Epithelial cell of prostate (primary cell): ENCODE data around the gene GPATCH4.
A peak's percentile ranks its signal among the peaks of the same experiment; 100 is the strongest.
"Not testable (repeated sequence)": the region's sequence is repeated elsewhere in the genome, so short reads cannot be mapped to it uniquely, and the experiment has no call there.

Experiments used
- DNase-seq: peaks from one replicate; pipeline ENCODE4 v3.0.0-alpha.2; 2011; ENCODE audit warnings: low read depth, low spot score
- H3K27ac ChIP-seq: fragments of 450-650 bp; 2 replicates; pipeline ENCODE4 v1.5.1; 2017; ENCODE audit warnings: mild to moderate bottlenecking

The GPATCH4 gene

GRCh38 chr1:156601122-156601830, at the start of gene GPATCH4:
Gene GPATCH4, minus strand, starts transcription at chr1:156601479.
- no peak for DNase-seq
- peak within 1 kb of the TSS; percentile 76 for H3K27ac ChIP-seq

- no peak for DNase-seq
- H3K27ac ChIP-seq: no peak overlapping the region
These were observed 47.7 kb upstream of the GPATCH4 start for GRCh38 chr1:156648951-156649350.

GRCh38 chr1:156648496-156648895, 47.2 kb upstream of the GPATCH4 start:
- H3K27ac ChIP-seq: no peak overlapping the region
- DNase-seq: no peak

- H3K27ac ChIP-seq: no peak overlapping the region
- DNase-seq: no peak
These were observed 46.1 kb upstream of the GPATCH4 start for GRCh38 chr1:156647351-156647750.

GRCh38 chr1:156646738-156647211, 45.5 kb upstream of the GPATCH4 start:
- DNase-seq: no peak
- H3K27ac ChIP-seq: no peak overlapping the region

- no peak for DNase-seq
- H3K27ac ChIP-seq: no peak overlapping the region
These were observed 44.4 kb upstream of the GPATCH4 start for GRCh38 chr1:156645666-156646065.

- DNase-seq: no peak
These were observed 43.8 kb upstream of the GPATCH4 start for GRCh38 chr1:156645056-156645455.

GRCh38 chr1:156644640-156645039, 43.4 kb upstream of the GPATCH4 start:
- H3K27ac ChIP-seq: no peak overlapping the region
- no peak for DNase-seq

More at GRCh38 chr1:156645056-156645455, 43.8 kb upstream of the GPATCH4 start:
- no peak overlapping the region for H3K27ac ChIP-seq

- DNase-seq: no peak
- no peak overlapping the region for H3K27ac ChIP-seq
These were observed 42.9 kb upstream of the GPATCH4 start for GRCh38 chr1:156644146-156644545.

- DNase-seq: no peak
- no peak overlapping the region for H3K27ac ChIP-seq
These were observed 42.5 kb upstream of the GPATCH4 start for GRCh38 chr1:156643778-156644092.

- no peak for DNase-seq
- H3K27ac ChIP-seq: no peak overlapping the region
These were observed 41.9 kb upstream of the GPATCH4 start for GRCh38 chr1:156643049-156643777.

GRCh38 chr1:156642265-156643048, 41.2 kb upstream of the GPATCH4 start:
- no peak overlapping the region for H3K27ac ChIP-seq
- DNase-seq: no peak

- DNase-seq: no peak
- no peak within 1 kb of the TSS for H3K27ac ChIP-seq
These were observed 40.5 kb upstream of the GPATCH4 start, which contains the start of gene BCAN for GRCh38 chr1:156641761-156642264. Gene BCAN, plus strand, starts transcription at chr1:156642117. Its CDS starts 3,938 bp downstream, at chr1:156646055.

GRCh38 chr1:156640842-156641706, 39.8 kb upstream of the GPATCH4 start:
- H3K27ac ChIP-seq: no peak overlapping the region
- no peak for DNase-seq

- no peak for DNase-seq
- no peak overlapping the region for H3K27ac ChIP-seq
These were observed 38.4 kb upstream of the GPATCH4 start for GRCh38 chr1:156639601-156640101.

GRCh38 chr1:156638189-156638985, 37.1 kb upstream of the GPATCH4 start:
- no peak for DNase-seq
- no peak overlapping the region for H3K27ac ChIP-seq

GRCh38 chr1:156632355-156632754, 31.1 kb upstream of the GPATCH4 start:
- H3K27ac ChIP-seq: no peak overlapping the region
- no peak for DNase-seq

- H3K27ac ChIP-seq, DNase-seq: not testable (repeated sequence)
These were observed 29.9 kb upstream of the GPATCH4 start for GRCh38 chr1:156631152-156631551.
